Renal cortical epithelial cell (primary cell): Measurements from ENCODE around the gene SMARCA2. TPM values are rescaled to one million over a fixed set of nuclear protein-coding genes. Genes with fewer than 3 reads are reported as not detected.
"Not testable (repeated sequence)": the region's sequence is repeated elsewhere in the genome, so short reads cannot be mapped to it uniquely, and the experiment has no call there.

Experiments used
- DNase-seq: peaks from one replicate; pipeline ENCODE4 v3.0.0-alpha.2; 2011; ENCODE audit warnings: low read depth
- total RNA-seq: library from RNA; depleted of rRNA; stranded (reverse); fragments of >200 nt; gene quantifications from 2 replicates; pipeline ENCODE4 v1.2.3, GENCODE V29; 2014

Gene SMARCA2
- total RNA-seq, 1 donor from 2014 or later, result 186 TPM

GRCh38 chr9:2138646-2139045 is 123.5 kb downstream of the SMARCA2 start:
- DNase-seq, result no peak

- DNase-seq, result no peak
Measured at GRCh38 chr9:2140600-2141223, 125.6 kb downstream of the SMARCA2 start.

GRCh38 chr9:2142212-2142611 is 127.1 kb downstream of the SMARCA2 start:
- no peak for DNase-seq

GRCh38 chr9:2144619-2145018 is 129.5 kb downstream of the SMARCA2 start:
- DNase-seq, result no peak

DNA sequence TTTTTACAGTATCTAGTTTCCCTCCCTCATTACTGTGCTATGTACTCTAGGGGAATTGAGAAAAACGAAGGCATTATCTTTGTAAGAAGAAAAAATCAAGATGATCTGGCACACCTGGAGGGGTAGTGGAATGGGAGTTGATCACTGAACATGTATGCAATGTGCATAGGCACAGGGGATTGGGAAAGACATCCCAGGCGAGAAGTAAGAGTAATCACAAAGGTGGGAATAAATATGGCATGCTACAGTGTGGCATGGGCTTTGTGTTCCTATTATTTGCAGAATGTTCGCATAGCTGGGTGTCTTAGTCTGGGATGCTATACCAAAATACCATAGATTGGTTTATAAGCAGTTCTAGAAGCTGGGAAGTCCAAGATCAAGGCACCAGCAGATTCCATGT is 130.6 kb downstream of the SMARCA2 start:
- no peak for DNase-seq

DNA sequence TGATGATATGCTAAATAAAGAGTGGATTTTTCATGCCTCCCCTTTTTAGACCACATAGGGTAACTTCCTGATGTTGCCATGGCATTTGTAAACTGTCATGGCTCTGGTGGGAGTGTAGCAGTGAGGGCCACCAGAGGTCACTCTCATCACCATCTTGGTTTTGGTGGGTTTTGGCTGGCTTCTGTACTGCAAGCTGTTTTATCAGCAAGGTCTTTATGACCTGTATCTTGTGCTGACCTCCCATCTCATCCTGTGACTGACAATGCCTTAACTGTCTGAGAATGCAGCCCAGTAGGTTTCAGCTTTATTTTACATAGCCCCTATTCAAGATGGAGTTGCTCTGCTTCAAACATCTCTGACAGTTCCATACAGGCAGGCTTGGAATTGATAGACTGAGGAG is 131.6 kb downstream of the SMARCA2 start:
- not testable (repeated sequence) for DNase-seq

DNA sequence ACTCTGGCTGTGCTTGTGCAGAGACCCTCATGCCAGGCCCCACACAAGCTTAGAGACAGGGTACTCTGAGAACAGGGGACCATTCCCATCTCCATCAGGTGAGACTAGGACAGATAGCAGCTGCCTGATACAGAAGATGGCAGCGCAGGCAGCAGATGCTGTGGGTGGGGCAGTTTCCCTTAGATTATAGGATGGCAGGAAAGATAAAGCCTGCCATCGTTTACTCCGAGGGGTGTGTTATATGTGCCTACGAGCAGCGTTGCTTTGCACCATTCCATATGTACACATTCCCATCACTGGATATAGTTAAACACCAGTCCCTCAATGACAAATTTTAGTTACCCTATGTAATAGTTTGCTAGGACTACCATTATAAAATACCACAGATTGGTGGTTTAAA is 135.2 kb downstream of the SMARCA2 start:
- no peak for DNase-seq

GRCh38 chr9:2151171-2151570 is 136.0 kb downstream of the SMARCA2 start:
- DNase-seq, result no peak

DNA sequence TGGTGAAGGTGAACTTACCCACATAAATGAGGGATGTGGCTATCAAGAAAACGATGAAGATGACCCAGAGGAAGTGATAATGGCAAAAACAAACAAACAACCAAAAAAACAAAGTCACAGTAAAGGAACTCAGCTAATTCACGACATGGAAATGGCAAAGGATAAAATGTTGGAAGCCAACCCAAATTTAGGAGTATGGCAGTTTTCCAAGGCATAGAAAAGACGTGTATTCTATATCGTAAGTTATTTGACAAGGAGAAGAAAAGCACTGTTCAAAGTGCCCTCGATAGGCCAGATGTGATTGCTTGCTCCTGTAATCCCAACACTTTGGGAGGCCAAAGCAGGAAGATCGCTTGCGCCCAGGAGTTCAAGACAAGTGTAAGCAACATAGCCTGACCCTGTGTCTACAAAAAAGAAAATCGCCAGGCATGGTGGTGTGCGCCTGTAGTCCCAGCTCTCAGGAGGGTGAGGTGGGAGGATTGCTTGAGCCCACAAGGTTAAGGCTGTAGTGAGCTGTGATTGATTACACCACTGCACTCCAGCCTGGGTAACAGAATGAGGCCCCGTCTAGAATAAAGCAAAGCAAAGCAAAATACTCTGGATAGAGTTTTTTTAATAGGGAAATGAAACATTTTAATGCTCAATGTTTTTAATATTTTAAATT is 138.0 kb downstream of the SMARCA2 start:
- no peak for DNase-seq

DNA sequence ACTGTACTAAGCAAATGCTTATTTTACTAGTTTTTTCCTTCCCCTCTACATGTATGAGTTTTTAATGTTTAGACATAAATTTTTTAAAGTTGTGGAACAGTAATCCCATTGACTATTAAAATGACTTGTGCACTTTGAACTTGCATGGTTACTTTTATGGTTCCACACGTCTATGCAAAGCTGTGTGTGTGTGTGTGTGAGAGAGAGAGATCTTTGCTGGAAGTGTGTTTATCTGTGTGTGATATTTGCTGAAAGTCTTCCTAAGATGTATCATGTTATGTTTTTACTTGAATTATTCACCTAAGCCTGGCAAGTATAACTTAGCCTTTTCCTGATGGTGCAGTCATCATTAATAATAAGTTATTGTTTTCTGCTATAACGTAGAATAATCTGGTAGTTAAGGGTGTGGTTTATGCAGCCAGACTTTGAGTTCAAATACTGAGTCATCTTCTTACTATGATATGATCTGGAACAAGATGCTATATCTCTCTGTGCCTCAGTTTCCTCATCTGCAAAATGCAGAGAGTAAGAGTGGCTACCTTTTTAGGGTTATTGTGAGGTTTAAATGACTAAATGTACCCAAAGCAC is 138.6 kb downstream of the SMARCA2 start:
- no peak for DNase-seq

GRCh38 chr9:2154731-2155130 is 139.6 kb downstream of the SMARCA2 start:
- no peak for DNase-seq

GRCh38 chr9:2155966-2156365 is 140.8 kb downstream of the SMARCA2 start:
- DNase-seq, result no peak

DNA sequence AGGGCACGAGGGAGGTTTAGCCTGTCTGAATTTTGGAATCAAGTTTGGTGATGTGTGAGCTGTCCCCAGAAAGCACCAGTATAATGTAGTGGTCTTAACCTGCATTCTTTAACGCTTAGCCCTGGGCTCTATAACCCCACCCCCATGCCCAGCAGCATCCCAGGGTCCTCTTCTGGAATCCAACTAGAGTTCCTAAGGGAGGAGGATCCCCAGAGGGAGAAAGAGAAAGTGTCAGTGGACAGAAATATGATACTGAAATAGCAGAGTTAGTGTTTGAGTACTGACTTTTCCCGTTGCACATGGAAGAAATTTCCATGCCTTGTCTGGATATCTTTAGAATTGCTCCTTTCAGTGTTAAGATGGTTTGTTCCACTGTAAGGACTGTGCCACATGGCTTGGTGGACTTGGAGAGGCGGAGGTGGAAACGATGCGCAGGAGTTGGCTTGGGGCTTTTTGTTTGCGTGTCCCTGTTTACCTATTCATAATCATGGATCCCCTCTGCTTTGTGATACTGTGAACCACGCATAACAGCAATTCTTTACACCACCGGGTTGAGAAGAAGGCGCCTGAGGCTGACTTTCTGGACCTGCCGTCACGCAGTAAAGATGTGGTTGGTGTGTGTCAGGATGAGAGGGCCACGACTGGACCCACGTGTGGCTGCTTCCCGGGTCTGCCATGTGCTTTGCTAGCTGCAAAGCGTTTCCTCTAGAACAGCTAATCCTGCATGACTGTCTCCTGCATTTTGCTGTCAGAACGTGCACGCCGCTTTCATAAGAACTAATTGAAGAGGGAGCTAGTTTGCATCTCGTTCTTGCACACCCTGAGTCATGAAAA is 142.3 kb downstream of the SMARCA2 start:
- peak; percentile 48 for DNase-seq

DNA sequence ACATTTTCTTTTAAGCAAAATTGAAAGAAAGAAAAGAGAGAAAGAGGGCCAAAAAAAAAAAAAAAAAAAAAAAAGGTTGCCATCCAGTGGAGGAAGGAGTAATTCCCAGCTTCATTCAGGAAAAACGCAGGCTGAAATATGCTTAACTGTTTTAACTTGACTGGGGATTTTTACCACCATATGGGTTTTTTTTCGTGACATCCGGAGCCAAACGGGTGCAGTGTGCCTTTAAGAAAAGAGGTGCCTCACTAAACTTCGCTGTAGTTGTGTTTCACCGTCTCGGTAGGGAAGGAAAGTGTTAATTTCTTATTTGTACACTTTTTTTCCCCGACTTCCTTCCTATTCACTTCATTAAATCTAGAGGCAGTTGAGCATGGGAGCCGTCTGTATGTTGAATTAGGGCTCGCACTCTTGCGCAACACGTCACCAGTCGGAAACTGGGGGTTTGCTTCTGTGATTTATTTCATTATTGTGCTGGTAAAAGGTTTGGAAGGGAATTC is 143.0 kb downstream of the SMARCA2 start:
- DNase-seq, result peak; percentile 85

DNA sequence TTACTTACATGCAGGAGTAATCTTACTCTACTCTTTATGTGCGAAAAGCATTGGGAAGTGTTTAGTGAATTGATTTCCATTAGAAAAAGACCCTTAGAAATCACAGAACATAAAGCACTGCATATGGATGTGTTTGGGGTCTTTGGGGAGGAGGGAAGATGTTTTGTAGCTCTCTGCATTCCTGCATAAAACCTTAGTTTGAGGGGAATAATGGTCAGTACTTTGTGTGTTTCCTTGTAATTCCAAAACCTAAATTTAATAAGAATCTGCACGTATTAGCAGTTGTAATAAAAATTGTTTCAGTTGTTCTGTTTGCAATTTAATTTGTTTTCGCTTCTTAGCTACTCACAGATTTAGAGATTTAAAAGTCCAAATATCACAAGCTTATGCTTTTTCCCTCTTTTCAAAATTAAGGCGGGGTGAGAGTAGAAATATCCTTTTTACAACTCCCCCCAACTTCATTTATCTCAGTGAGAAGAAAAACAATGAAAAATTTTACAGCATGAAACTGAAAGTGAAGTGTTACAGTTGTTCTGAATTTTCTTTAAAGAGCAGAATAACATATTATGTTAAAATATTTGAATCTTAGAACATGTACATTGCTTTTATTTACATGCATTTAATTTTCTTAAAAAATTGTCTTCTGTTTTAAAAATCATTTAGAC is 143.8 kb downstream of the SMARCA2 start:
- no peak for DNase-seq

GRCh38 chr9:2159521-2160454 is 144.6 kb downstream of the SMARCA2 start:
- DNase-seq, result no peak

- no peak for DNase-seq
Measured at GRCh38 chr9:2161661-2162060, 146.5 kb downstream of the SMARCA2 start.

DNA sequence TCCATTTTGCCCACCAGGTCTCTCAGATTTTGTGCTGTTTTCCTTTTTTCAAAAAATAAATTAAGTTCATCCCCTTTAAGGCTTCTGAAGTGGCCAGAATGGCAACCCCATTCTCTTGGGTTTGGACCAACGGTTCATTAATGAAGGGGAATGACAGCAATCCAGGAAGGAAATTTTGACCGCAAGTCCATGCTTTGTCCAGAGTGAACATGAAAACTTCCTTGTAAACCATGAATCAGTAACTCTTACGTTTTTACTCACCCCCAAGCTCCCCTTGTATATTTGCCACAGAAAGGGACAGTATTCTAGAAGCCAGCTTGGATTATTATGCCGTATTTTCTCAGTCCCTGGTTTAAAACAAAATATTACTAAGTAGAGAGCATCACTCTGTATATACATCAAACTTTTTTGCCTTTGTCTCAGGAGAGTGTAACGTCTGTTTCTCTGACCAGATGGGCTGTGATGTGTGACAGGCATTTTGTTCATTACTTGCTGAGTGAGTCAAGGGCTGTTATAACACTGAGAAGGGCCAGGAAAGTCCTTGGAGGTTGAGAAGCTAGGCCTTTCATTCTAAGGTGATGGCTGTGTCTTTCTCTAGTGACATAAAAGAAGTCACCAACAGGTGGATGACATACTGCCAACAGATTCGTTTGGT is 148.2 kb downstream of the SMARCA2 start:
- DNase-seq, result peak; percentile 80

DNA sequence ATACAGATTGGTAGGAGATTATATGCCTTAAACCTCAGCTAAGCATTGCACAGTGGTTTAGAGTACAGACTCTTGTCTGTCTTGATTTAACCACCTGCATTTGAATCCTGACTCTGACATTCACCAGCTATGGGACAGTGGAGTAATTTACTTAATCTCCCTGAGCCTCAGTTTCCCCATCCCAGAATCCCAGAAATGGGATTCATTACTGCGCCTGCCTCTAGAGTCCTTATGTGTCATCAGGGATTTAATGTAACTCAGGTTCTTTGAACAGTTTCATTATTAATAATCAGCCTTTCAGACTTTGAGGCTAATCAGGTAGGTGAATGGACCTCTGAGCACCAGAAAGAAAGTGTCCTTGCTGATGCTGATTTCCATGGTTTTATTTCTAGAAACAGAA is 149.1 kb downstream of the SMARCA2 start:
- DNase-seq, result no peak

- no peak for DNase-seq
Measured at GRCh38 chr9:2166203-2166602, 151.1 kb downstream of the SMARCA2 start.
